ENCODE results near the gene KBTBD4.

DNA sequence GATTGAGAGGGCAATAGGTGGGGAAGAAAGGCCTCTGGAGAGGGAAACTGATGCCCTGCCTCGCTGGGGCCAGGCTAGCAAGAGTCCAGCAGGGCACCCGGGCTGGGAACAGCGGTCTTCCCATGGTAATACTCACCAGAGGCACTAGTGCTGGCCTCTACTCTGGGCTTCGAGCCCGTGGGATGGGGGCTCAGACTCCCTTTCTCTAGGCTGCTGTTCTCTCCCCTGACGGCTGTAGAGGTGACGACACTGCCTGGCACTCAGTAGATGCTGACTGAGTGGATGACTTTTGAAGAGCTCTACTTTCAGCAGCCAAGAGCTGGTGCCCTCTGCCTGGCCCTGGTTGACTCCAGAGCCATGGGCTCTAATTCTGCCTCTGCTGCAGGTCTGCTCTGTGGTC is 16.3 kb upstream of the KBTBD4 start:
- TF ChIP-seq, protein P1, sequence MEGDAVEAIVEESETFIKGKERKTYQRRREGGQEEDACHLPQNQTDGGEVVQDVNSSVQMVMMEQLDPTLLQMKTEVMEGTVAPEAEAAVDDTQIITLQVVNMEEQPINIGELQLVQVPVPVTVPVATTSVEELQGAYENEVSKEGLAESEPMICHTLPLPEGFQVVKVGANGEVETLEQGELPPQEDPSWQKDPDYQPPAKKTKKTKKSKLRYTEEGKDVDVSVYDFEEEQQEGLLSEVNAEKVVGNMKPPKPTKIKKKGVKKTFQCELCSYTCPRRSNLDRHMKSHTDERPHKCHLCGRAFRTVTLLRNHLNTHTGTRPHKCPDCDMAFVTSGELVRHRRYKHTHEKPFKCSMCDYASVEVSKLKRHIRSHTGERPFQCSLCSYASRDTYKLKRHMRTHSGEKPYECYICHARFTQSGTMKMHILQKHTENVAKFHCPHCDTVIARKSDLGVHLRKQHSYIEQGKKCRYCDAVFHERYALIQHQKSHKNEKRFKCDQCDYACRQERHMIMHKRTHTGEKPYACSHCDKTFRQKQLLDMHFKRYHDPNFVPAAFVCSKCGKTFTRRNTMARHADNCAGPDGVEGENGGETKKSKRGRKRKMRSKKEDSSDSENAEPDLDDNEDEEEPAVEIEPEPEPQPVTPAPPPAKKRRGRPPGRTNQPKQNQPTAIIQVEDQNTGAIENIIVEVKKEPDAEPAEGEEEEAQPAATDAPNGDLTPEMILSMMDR (conservative IDR thresholded peaks at IDR 0.05 in 1 of 2, IDR thresholded peaks at IDR 0.05 in 1 of 2; ENCODE audit: low read depth in 1 of 2, low read length in 2 of 2), result no peak
- TF ChIP-seq EZH2 (IDR thresholded peaks at IDR 0.05; ENCODE audit: low read length, missing control alignments), result no peak

All from fibroblast of lung (primary cell).